Astrocyte (in vitro differentiated cells and primary cell): ENCODE data around the gene HLA-A. TPM values are rescaled to one million over a fixed set of nuclear protein-coding genes. Genes with fewer than 3 reads are reported as not detected.

Source experiments
- DNase-seq: peaks from one replicate; pipeline ENCODE4 v3.0.0-alpha.2; 2010; ENCODE audit warnings: low read depth
- FAIRE-seq: peaks from 2 replicates; lab custom pipeline; 2011; peaks lifted over from hg19 to GRCh38; lab: Jason Lieb, UNC
- H2AFZ ChIP-seq: 2 replicates; pipeline ENCODE4 v1.6.0; 2012; ENCODE audit warnings: low read depth, low read length, inconsistent platforms
- H3K27ac ChIP-seq: 2 replicates; pipeline ENCODE4 v1.5.1; 2011; ENCODE audit warnings: low read depth, low read length, inconsistent platforms
- H3K27me3 ChIP-seq: 2 replicates; pipeline ENCODE4 v1.6.0; 2011; ENCODE audit warnings: low read length, inconsistent platforms; ENCODE audit not compliant: insufficient read depth
- H3K36me3 ChIP-seq: 2 replicates; pipeline ENCODE4 v1.5.1; 2011; ENCODE audit warnings: low read length, inconsistent platforms; ENCODE audit not compliant: insufficient read depth
- H3K4me1 ChIP-seq: 2 replicates; pipeline ENCODE4 v1.5.1; 2011; ENCODE audit warnings: low read length, inconsistent platforms; ENCODE audit not compliant: insufficient read depth
- H3K4me2 ChIP-seq: 2 replicates; pipeline ENCODE4 v1.6.0; 2012; ENCODE audit warnings: low read length, inconsistent platforms
- H3K4me3 ChIP-seq: 2 replicates; pipeline ENCODE4 v1.5.1; 2011; ENCODE audit warnings: low read depth, mild to moderate bottlenecking, low read length, inconsistent platforms; ENCODE audit not compliant: insufficient read depth
- H3K79me2 ChIP-seq: 2 replicates; pipeline ENCODE4 v1.6.0; 2012; ENCODE audit warnings: mild to moderate bottlenecking, low read length, inconsistent platforms; ENCODE audit not compliant: insufficient read depth
- H3K9ac ChIP-seq: 2 replicates; pipeline ENCODE4 v1.6.0; 2012; ENCODE audit warnings: mild to moderate bottlenecking, low read length, inconsistent platforms
- H3K9me3 ChIP-seq: 2 replicates; pipeline ENCODE4 v1.5.1; 2012; ENCODE audit warnings: low read depth, mild to moderate bottlenecking, low read length, inconsistent platforms; ENCODE audit not compliant: insufficient read depth
- H4K20me1 ChIP-seq: 2 replicates; pipeline ENCODE4 v1.6.0; 2012; ENCODE audit warnings: low read length, inconsistent platforms; ENCODE audit not compliant: insufficient read depth
- H3K27ac Mint-ChIP-seq: one replicate; pipeline ENCODE4 v1.8.0; 2021; ENCODE audit warnings: mild to moderate bottlenecking, mixed read lengths; ENCODE audit not compliant: unreplicated experiment
- H3K27me3 Mint-ChIP-seq: one replicate; pipeline ENCODE4 v1.8.0; 2021; ENCODE audit warnings: low read depth, mixed read lengths; ENCODE audit not compliant: unreplicated experiment
- H3K36me3 Mint-ChIP-seq: one replicate; pipeline ENCODE4 v1.8.0; 2021; ENCODE audit warnings: low read depth, mixed read lengths; ENCODE audit not compliant: unreplicated experiment
- H3K4me1 Mint-ChIP-seq: one replicate; pipeline ENCODE4 v1.8.0; 2021; ENCODE audit warnings: low read depth, mixed read lengths; ENCODE audit not compliant: unreplicated experiment
- H3K4me3 Mint-ChIP-seq: one replicate; pipeline ENCODE4 v1.8.0; 2021; ENCODE audit warnings: mild to moderate bottlenecking, moderate library complexity, mixed read lengths; ENCODE audit not compliant: unreplicated experiment
- H3K9me3 Mint-ChIP-seq: one replicate; pipeline ENCODE4 v1.8.0; 2021; ENCODE audit warnings: mild to moderate bottlenecking, mixed read lengths; ENCODE audit not compliant: unreplicated experiment
- CTCF ChIP-seq: IDR thresholded peaks from 2 replicates; pipeline ENCODE4 v1.5.1; 2011; ENCODE audit warnings: low read depth, mild to moderate bottlenecking, inconsistent platforms, low read length, moderate library complexity; ENCODE audit not compliant: insufficient read depth
- EZH2 ChIP-seq: IDR thresholded peaks from 2 replicates; pipeline ENCODE4 v1.6.1; 2012; ENCODE audit warnings: mild to moderate bottlenecking, low read length, inconsistent platforms; ENCODE audit not compliant: insufficient read depth
- total RNA-seq: library from RNA; stranded (reverse); gene quantifications from 2 replicates; pipeline ENCODE4 v1.2.1, GENCODE V29; 2021

Gene HLA-A
- total RNA-seq, 1 donor from 2014 or later: 327 TPM

GRCh38 chr6:29964887-29965562 lies 22.7 kb downstream of the HLA-A start:
- FAIRE-seq (no peak), DNase-seq (peak; percentile 81)
- TF ChIP-seq EZH2 (no peak), CTCF (no peak)
- Histone ChIP-seq H3K36me3 (no peaks in the 10 kb centered on the region), H3K9ac (peak overlapping the region; percentile 63), H3K4me3 (no peak overlapping the region), H3K4me1 (peaks cover 30% of the 10 kb centered on the region), H3K79me2 (no peaks in the 10 kb centered on the region), H3K9me3 (no peaks in the 10 kb centered on the region), H3K27me3 (no peaks in the 10 kb centered on the region), H3K4me2 (peak overlapping the region; percentile 89), H4K20me1 (no peaks in the 10 kb centered on the region), H3K27ac (peak overlapping the region; percentile 42), H2AFZ (peak overlapping the region; percentile 44)
- Mint-ChIP-seq H3K27ac (peak overlapping the region; percentile 95), H3K4me3 (peak overlapping the region; percentile 90), H3K9me3 (no peaks in the 10 kb centered on the region), H3K27me3 (peaks cover 3% of the 10 kb centered on the region), H3K36me3 (no peaks in the 10 kb centered on the region), H3K4me1 (peaks cover 33% of the 10 kb centered on the region)

- FAIRE-seq: no peak
Observed at GRCh38 chr6:29965563-29965872, 23.2 kb downstream of the HLA-A start.

More at GRCh38 chr6:29965563-29965872, 23.2 kb downstream of the HLA-A start:
- Histone ChIP-seq H3K9me3 (no peaks in the 10 kb centered on the region), H3K79me2 (no peaks in the 10 kb centered on the region), H3K4me2 (peak overlapping the region; percentile 89), H3K4me3 (peak overlapping the region; percentile 23), H2AFZ (peak overlapping the region; percentile 73), H3K4me1 (peaks cover 30% of the 10 kb centered on the region), H3K27me3 (no peaks in the 10 kb centered on the region), H3K9ac (peak overlapping the region; percentile 63), H3K27ac (peak overlapping the region; percentile 42), H3K36me3 (no peaks in the 10 kb centered on the region), H4K20me1 (no peaks in the 10 kb centered on the region)
- DNase-seq: no peak
- peaks cover 33% of the 10 kb centered on the region for H3K4me1 Mint-ChIP-seq
- H3K4me3 Mint-ChIP-seq: peak overlapping the region; percentile 90
- no peaks in the 10 kb centered on the region for H3K36me3 Mint-ChIP-seq
- H3K27me3 Mint-ChIP-seq: peaks cover 8% of the 10 kb centered on the region
- no peak for TF ChIP-seq EZH2
- TF ChIP-seq CTCF: no peak
- H3K9me3 Mint-ChIP-seq: no peaks in the 10 kb centered on the region
- peak overlapping the region; percentile 95 for H3K27ac Mint-ChIP-seq
